ENCODE results near the gene FOXP1. TPM values are rescaled to one million over a fixed set of nuclear protein-coding genes. Genes with fewer than 3 reads are reported as not detected.

Gene FOXP1
- total RNA-seq, 1 donor: 55.7 TPM

- DNase-seq (ENCODE audit: low read depth): no peak
- H3K4me3 ChIP-seq (ENCODE audit: low read depth, low read length): no peak overlapping the region
- TF ChIP-seq CTCF (IDR thresholded peaks at IDR 0.05; ENCODE audit: insufficient read depth, low read depth, low read length): no peak
These were observed 554.7 kb downstream of the FOXP1 start for GRCh38 chr3:71028802-71029201.

- no peak for TF ChIP-seq CTCF (IDR thresholded peaks at IDR 0.05; ENCODE audit: insufficient read depth, low read depth, low read length)
These were observed 555.3 kb downstream of the FOXP1 start for GRCh38 chr3:71028184-71028583.

GRCh38 chr3:71026634-71027578, 556.6 kb downstream of the FOXP1 start:
- DNase-seq (ENCODE audit: low read depth): peak; percentile 24
- no peak overlapping the region for H3K4me3 ChIP-seq (ENCODE audit: low read depth, low read length)
- no peak for TF ChIP-seq CTCF (IDR thresholded peaks at IDR 0.05; ENCODE audit: insufficient read depth, low read depth, low read length)

More at GRCh38 chr3:71028184-71028583, 555.3 kb downstream of the FOXP1 start:
- H3K4me3 ChIP-seq (ENCODE audit: low read depth, low read length): no peak overlapping the region
- no peak for DNase-seq (ENCODE audit: low read depth)

- DNase-seq (ENCODE audit: low read depth): no peak
- no peak for TF ChIP-seq CTCF (IDR thresholded peaks at IDR 0.05; ENCODE audit: insufficient read depth, low read depth, low read length)
- no peak overlapping the region for H3K4me3 ChIP-seq (ENCODE audit: low read depth, low read length)
These were observed 558.0 kb downstream of the FOXP1 start for GRCh38 chr3:71025516-71025915.

- H3K4me3 ChIP-seq (ENCODE audit: low read depth, low read length): no peak overlapping the region
- no peak for DNase-seq (ENCODE audit: low read depth)
- TF ChIP-seq CTCF (IDR thresholded peaks at IDR 0.05; ENCODE audit: insufficient read depth, low read depth, low read length): no peak
These were observed 558.5 kb downstream of the FOXP1 start for GRCh38 chr3:71025010-71025409.

GRCh38 chr3:71022551-71023335, 560.8 kb downstream of the FOXP1 start:
- no peak overlapping the region for H3K4me3 ChIP-seq (ENCODE audit: low read depth, low read length)
- peak; percentile 45 for TF ChIP-seq CTCF (IDR thresholded peaks at IDR 0.05; ENCODE audit: insufficient read depth, low read depth, low read length)
- DNase-seq (ENCODE audit: low read depth): peak; percentile 28
